Kidney epithelial cell (primary cell): ENCODE data around the gene TGM3. TPM values are rescaled to one million over a fixed set of nuclear protein-coding genes. Genes with fewer than 3 reads are reported as not detected.

ENCODE experiments used
- DNase-seq: peaks from one replicate; pipeline ENCODE4 v3.0.0-alpha.2; 2010; ENCODE audit warnings: low read depth
- H3K27me3 ChIP-seq: 2 replicates; pipeline ENCODE4 v1.6.0; 2011; ENCODE audit warnings: low read length; ENCODE audit not compliant: control insufficient read depth, insufficient read depth
- H3K36me3 ChIP-seq: 2 replicates; pipeline ENCODE4 v1.5.1; 2011; ENCODE audit warnings: low read length; ENCODE audit not compliant: control insufficient read depth, insufficient read depth
- H3K4me3 ChIP-seq: 2 replicates; pipeline ENCODE4 v1.5.1; 2011; ENCODE audit warnings: low read depth, mild to moderate bottlenecking, control low read depth, low read length
- total RNA-seq: library from RNA; depleted of rRNA; stranded (reverse); fragments of >200 nt; gene quantifications from 2 replicates; pipeline ENCODE4 v1.2.3, GENCODE V29; 2015
- TF ChIP-seq, protein P1 (sequence below): IDR thresholded peaks from 2 replicates; pipeline ENCODE4 v1.5.1; 2011; ENCODE audit warnings: mild to moderate bottlenecking, moderate library complexity, low read length, control low read depth, inconsistent platforms; ENCODE audit not compliant: insufficient read depth, poor library complexity, severe bottlenecking

Gene TGM3, protein sequence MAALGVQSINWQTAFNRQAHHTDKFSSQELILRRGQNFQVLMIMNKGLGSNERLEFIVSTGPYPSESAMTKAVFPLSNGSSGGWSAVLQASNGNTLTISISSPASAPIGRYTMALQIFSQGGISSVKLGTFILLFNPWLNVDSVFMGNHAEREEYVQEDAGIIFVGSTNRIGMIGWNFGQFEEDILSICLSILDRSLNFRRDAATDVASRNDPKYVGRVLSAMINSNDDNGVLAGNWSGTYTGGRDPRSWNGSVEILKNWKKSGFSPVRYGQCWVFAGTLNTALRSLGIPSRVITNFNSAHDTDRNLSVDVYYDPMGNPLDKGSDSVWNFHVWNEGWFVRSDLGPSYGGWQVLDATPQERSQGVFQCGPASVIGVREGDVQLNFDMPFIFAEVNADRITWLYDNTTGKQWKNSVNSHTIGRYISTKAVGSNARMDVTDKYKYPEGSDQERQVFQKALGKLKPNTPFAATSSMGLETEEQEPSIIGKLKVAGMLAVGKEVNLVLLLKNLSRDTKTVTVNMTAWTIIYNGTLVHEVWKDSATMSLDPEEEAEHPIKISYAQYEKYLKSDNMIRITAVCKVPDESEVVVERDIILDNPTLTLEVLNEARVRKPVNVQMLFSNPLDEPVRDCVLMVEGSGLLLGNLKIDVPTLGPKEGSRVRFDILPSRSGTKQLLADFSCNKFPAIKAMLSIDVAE
- total RNA-seq, result not detected in 2 replicates

DNA sequence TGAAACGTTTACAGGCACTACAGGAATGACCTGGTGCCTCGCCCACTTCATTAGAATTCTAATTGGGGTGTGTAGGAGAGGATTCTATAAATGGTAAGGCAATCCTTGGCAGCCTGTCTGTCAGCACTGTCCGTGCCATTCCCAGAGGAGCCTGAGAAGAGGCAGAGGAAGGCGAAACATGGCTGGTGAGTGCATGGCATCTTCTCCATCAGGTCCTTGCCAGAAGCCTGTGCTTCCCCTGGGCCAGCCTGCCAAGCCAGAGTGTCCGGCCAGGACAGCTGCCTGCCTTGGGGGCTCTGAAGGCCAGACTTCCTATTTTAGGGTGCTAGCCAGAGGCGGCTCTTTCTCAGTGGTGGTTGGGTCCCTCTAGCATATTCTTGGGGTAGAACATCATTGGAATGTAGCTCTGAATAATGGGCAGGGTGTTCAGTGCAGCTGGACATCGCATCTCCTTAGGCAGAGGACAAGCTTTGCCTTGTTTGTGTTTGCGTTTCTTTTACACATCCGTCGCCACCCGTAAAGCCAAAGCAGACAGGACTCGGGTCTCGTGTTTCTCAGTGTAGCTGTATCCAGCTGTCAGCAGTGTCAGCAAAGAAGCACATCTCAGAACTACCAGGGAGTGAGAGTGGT, at the start of gene TGM3:
Gene TGM3, plus strand, starts transcription at position 116 of the 630 bp plus-strand sequence. Its CDS starts 63 bp downstream, at position 179.
- DNase-seq, result no peak
- TF ChIP-seq, protein P1, sequence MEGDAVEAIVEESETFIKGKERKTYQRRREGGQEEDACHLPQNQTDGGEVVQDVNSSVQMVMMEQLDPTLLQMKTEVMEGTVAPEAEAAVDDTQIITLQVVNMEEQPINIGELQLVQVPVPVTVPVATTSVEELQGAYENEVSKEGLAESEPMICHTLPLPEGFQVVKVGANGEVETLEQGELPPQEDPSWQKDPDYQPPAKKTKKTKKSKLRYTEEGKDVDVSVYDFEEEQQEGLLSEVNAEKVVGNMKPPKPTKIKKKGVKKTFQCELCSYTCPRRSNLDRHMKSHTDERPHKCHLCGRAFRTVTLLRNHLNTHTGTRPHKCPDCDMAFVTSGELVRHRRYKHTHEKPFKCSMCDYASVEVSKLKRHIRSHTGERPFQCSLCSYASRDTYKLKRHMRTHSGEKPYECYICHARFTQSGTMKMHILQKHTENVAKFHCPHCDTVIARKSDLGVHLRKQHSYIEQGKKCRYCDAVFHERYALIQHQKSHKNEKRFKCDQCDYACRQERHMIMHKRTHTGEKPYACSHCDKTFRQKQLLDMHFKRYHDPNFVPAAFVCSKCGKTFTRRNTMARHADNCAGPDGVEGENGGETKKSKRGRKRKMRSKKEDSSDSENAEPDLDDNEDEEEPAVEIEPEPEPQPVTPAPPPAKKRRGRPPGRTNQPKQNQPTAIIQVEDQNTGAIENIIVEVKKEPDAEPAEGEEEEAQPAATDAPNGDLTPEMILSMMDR, result no peak
- no peaks in the 10 kb centered on the region for H3K36me3 ChIP-seq
- no peak within 1 kb of the TSS for H3K4me3 ChIP-seq
- H3K27me3 ChIP-seq, result peaks cover 4% of the 10 kb centered on the region

DNA sequence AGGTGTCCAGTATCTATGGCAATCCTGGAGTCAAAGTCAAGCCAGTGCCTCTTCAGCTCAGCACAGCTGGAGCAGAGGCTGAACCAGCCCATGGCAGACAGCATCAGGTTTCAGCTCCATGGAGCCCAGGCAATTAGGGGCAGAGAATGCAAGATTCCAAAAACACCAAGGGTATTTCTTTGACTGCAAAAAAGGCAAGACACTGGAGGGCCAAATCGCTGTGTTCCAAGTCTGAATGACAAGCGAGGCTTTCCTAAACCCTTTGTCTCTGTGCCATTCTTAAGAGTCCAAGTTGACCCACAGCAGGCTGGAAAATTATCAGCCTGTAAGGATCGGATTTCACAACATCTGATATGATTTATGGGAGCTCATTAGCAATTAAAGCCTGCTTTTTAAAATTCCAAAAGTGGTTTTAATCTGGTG, 49.7 kb upstream of the TGM3 start:
- no peak overlapping the region for H3K4me3 ChIP-seq
- peaks cover 3% of the 10 kb centered on the region for H3K27me3 ChIP-seq
- TF ChIP-seq, protein P1, result no peak
- no peak for DNase-seq
- no peaks in the 10 kb centered on the region for H3K36me3 ChIP-seq

DNA sequence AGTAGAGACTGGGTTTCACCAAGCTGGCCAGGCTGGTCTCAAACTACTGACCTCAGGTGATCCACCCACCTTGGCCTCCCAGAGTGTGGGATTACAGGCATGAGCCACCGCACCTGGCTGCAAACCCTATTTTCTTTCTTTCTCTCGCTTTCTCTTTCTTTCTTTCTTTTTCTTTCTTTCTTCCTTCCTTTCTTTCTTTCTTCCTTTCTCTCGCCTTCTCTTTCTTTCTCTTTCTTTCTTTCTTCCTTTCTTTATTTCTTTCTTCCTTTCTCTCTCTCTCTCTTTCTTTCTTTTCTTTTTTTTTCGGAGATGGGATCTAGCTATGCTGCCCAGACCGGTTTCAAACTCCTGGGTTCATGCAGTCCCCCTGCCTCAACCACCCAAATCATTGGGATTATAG, 47.0 kb upstream of the TGM3 start:
- no peak for DNase-seq
- no peaks in the 10 kb centered on the region for H3K36me3 ChIP-seq
- TF ChIP-seq, protein P1, result no peak
- H3K4me3 ChIP-seq, result no peak overlapping the region
- H3K27me3 ChIP-seq, result peaks cover 3% of the 10 kb centered on the region

DNA sequence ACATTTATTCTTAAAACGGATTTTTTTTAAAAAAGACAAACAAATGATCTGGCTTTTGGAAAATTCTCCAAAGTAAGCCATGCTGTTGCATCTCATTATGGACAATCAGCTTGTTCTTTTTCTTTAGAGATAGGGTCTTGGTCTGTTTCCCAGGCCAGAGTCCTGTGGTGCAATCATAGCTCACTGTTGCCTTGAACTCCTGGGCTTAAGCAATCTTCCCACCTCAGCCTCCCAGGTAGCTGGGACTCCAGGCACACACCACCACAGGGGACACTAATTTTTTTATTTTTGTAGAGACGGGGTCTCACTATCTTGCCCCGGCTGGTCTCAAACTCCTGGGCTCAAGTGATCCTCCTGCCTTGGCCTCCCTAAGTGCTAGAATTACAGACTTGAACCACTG, 45.9 kb upstream of the TGM3 start:
- Histone ChIP-seq H3K27me3 (peaks cover under 1% of the 10 kb centered on the region), H3K36me3 (no peaks in the 10 kb centered on the region), H3K4me3 (no peak overlapping the region)
- DNase-seq, result no peak
- TF ChIP-seq, protein P1, result no peak

DNA sequence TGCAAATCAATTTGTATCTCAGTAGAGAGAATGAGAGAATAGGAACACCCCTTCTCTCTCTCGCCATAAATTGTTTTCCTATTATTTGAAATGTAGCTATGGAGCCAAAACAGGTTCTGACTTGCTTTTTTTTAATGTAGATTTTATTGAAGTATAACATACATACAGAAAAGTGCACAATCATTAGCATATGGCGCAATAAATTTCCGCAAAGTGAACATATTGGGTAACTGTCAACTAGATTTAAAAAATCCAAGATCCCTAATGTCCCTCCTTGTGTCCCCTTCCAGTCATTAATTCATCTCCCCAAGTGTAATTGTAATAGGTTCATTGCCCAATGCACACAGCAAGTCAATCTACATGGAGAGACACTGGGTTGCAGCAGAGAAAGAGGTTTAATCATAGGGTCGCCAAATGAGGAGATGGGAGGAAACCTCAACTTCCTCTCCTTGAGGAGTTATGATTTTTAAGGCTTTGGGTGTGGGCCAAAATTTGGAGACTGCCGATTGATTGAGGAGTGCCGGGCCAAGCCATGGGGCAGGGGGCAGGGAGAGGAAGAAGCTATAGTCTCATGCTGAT, 43.3 kb upstream of the TGM3 start:
- DNase-seq, result no peak
- Histone ChIP-seq H3K36me3 (no peaks in the 10 kb centered on the region), H3K4me3 (no peak overlapping the region)

More for the DNA sequence above, 43.3 kb upstream of the TGM3 start:
- no peaks in the 10 kb centered on the region for H3K27me3 ChIP-seq
- TF ChIP-seq, protein P1, result no peak
